ENCODE measurements around the gene RTN4RL1.

Gene RTN4RL1

DNA sequence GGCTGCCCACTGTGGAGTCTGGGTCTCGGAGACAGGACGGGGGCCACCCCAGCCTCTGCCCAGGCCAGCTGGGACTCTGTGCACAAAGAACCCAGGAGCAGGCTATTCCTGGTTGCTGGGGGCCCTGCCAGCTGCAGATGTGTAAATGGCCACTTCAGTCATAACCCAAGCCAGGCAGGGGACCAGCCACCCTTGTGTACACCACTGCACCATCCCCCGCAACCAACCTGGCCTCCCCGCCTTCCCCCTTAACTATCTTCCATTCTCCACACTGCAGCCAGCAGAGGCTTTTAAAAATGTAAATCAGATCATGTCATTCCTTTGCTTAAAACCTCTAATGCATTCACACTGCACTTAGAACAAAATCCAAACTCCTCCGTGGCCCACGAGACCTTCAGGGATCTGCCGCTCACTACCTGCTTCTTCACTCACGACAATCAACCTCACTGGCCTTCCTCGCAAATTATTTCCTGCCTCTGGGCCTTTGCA lies 28.3 kb downstream of the RTN4RL1 start:
- H3K4me1 ChIP-seq (ENCODE audit: control insufficient read depth, low read length), result no peaks in the 10 kb centered on the region
- no peak overlapping the region for H3K4me2 ChIP-seq (ENCODE audit: low read length)
- TF ChIP-seq CTCF (IDR thresholded peaks at IDR 0.05; ENCODE audit: low read depth, low read length, poor library complexity, severe bottlenecking), result no peak
- no peak for TF ChIP-seq EZH2phosphoT487 (IDR thresholded peaks at IDR 0.05; ENCODE audit: borderline replicate concordance, low read length)
- no peaks in the 10 kb centered on the region for H3K9me3 ChIP-seq (ENCODE audit: control insufficient read depth, insufficient read depth, low read length)
- no peaks in the 10 kb centered on the region for H3K36me3 ChIP-seq (ENCODE audit: control insufficient read depth, low read length)
- no peak overlapping the region for H3K4me3 ChIP-seq (ENCODE audit: low read length)
- no peaks in the 10 kb centered on the region for H3K9me2 ChIP-seq (replicated peaks; ENCODE audit: control insufficient read depth, low read length)
- H3F3A ChIP-seq (ENCODE audit: control insufficient read depth, insufficient read depth), result no peaks in the 10 kb centered on the region
- no peaks in the 10 kb centered on the region for H3K79me2 ChIP-seq (ENCODE audit: control insufficient read depth, low read length)
- H3K27me3 ChIP-seq (ENCODE audit: control insufficient read depth, low read length), result no peaks in the 10 kb centered on the region
- H4K20me1 ChIP-seq (ENCODE audit: control insufficient read depth, insufficient read depth, low read depth, low read length), result no peaks in the 10 kb centered on the region
- no peak overlapping the region for H3K27ac ChIP-seq (ENCODE audit: low read depth, low read length)

GRCh38 chr17:1995907-1996799 lies 29.0 kb downstream of the RTN4RL1 start:
- no peaks in the 10 kb centered on the region for H3K27me3 ChIP-seq (ENCODE audit: control insufficient read depth, low read length)
- no peaks in the 10 kb centered on the region for H4K20me1 ChIP-seq (ENCODE audit: control insufficient read depth, insufficient read depth, low read depth, low read length)
- no peaks in the 10 kb centered on the region for H3F3A ChIP-seq (ENCODE audit: control insufficient read depth, insufficient read depth)
- TF ChIP-seq CTCF (IDR thresholded peaks at IDR 0.05; ENCODE audit: low read depth, low read length, poor library complexity, severe bottlenecking) (no peak), EZH2phosphoT487 (IDR thresholded peaks at IDR 0.05; ENCODE audit: borderline replicate concordance, low read length) (no peak)
- no peaks in the 10 kb centered on the region for H3K9me2 ChIP-seq (replicated peaks; ENCODE audit: control insufficient read depth, low read length)
- H3K4me1 ChIP-seq (ENCODE audit: control insufficient read depth, low read length), result no peaks in the 10 kb centered on the region
- no peak overlapping the region for H3K27ac ChIP-seq (ENCODE audit: low read depth, low read length)
- no peak overlapping the region for H3K4me2 ChIP-seq (ENCODE audit: low read length)
- no peak overlapping the region for H3K4me3 ChIP-seq (ENCODE audit: low read length)
- no peaks in the 10 kb centered on the region for H3K79me2 ChIP-seq (ENCODE audit: control insufficient read depth, low read length)
- no peaks in the 10 kb centered on the region for H3K9me3 ChIP-seq (ENCODE audit: control insufficient read depth, insufficient read depth, low read length)
- no peaks in the 10 kb centered on the region for H3K36me3 ChIP-seq (ENCODE audit: control insufficient read depth, low read length)

- Histone ChIP-seq H3F3A (ENCODE audit: control insufficient read depth, insufficient read depth) (no peaks in the 10 kb centered on the region), H4K20me1 (ENCODE audit: control insufficient read depth, insufficient read depth, low read depth, low read length) (no peaks in the 10 kb centered on the region), H3K9me3 (ENCODE audit: control insufficient read depth, insufficient read depth, low read length) (no peaks in the 10 kb centered on the region), H3K27ac (ENCODE audit: low read depth, low read length) (no peak overlapping the region), H3K27me3 (ENCODE audit: control insufficient read depth, low read length) (no peaks in the 10 kb centered on the region), H3K9me2 (replicated peaks; ENCODE audit: control insufficient read depth, low read length) (no peaks in the 10 kb centered on the region), H3K36me3 (ENCODE audit: control insufficient read depth, low read length) (no peaks in the 10 kb centered on the region), H3K4me3 (ENCODE audit: low read length) (no peak overlapping the region), H3K79me2 (ENCODE audit: control insufficient read depth, low read length) (no peaks in the 10 kb centered on the region), H3K4me2 (ENCODE audit: low read length) (no peak overlapping the region), H3K4me1 (ENCODE audit: control insufficient read depth, low read length) (no peaks in the 10 kb centered on the region)
- no peak for TF ChIP-seq EZH2phosphoT487 (IDR thresholded peaks at IDR 0.05; ENCODE audit: borderline replicate concordance, low read length)
- TF ChIP-seq CTCF (IDR thresholded peaks at IDR 0.05; ENCODE audit: low read depth, low read length, poor library complexity, severe bottlenecking), result no peak
Observed at GRCh38 chr17:1995321-1995892, 29.7 kb downstream of the RTN4RL1 start.
